SU-DHL-6 (cell line): ENCODE measurements around the gene SLCO3A1.

ENCODE experiments used
- H2AFZ ChIP-seq: fragments of 200-600 bp; sonication (generic); 2 replicates; pipeline ENCODE4 v1.6.1; 2014; ENCODE audit warnings: low read depth, mild to moderate bottlenecking, moderate library complexity, mixed read lengths, antibody characterized with exemption, low read length; ENCODE audit not compliant: severe bottlenecking
- H3F3A ChIP-seq: fragments of 200-600 bp; shearing (Covaris generic); 2 replicates; pipeline ENCODE4 v1.6.0; 2016; ENCODE audit warnings: antibody characterized with exemption, mild to moderate bottlenecking; ENCODE audit not compliant: insufficient read depth
- H3K27ac ChIP-seq: fragments of 200-600 bp; sonication (generic); 2 replicates; pipeline ENCODE4 v1.5.1; 2016; ENCODE audit warnings: low read depth, mild to moderate bottlenecking, low read length, moderate library complexity, mixed read lengths
- H3K27me3 ChIP-seq: fragments of 200-600 bp; sonication (generic), shearing (Covaris generic); 2 replicates; pipeline ENCODE4 v1.6.0; 2014; ENCODE audit warnings: mild to moderate bottlenecking, low read length
- H3K36me3 ChIP-seq: fragments of 200-600 bp; sonication (generic); 2 replicates; pipeline ENCODE4 v1.6.1; 2014; ENCODE audit warnings: mild to moderate bottlenecking, low read length, mixed read lengths
- H3K4me2 ChIP-seq: fragments of 300-600, 200-600 bp; shearing (Covaris generic), sonication (generic); 2 replicates; pipeline ENCODE4 v1.6.0; 2014; ENCODE audit warnings: low read length, low read depth, mild to moderate bottlenecking; ENCODE audit not compliant: poor library complexity, severe bottlenecking
- H3K4me3 ChIP-seq: fragments of 200-600 bp; sonication (generic); 2 replicates; pipeline ENCODE4 v1.5.1; 2014; ENCODE audit warnings: antibody characterized with exemption, low read length, mild to moderate bottlenecking, mixed read lengths; ENCODE audit not compliant: insufficient read depth, poor library complexity, severe bottlenecking
- H3K79me2 ChIP-seq: fragments of 200-600 bp; sonication (generic); 2 replicates; pipeline ENCODE4 v1.6.1; 2014; ENCODE audit warnings: mild to moderate bottlenecking, low read length, moderate library complexity; ENCODE audit not compliant: insufficient read depth
- H3K9ac ChIP-seq: fragments of 200-600 bp; sonication (generic); 2 replicates; pipeline ENCODE4 v1.7.0; 2014; ENCODE audit warnings: mild to moderate bottlenecking, low read length
- H3K9me2 ChIP-seq: fragments of 200-600 bp; sonication (generic); replicated peaks from 2 replicates; pipeline ENCODE4 v1.6.1; 2014; ENCODE audit warnings: low read length; ENCODE audit not compliant: insufficient read depth
- H3K9me3 ChIP-seq: fragments of 200-600 bp; sonication (generic); 2 replicates; pipeline ENCODE4 v1.6.1; 2014; ENCODE audit warnings: low read length, mixed read lengths; ENCODE audit not compliant: insufficient read depth
- H4K20me1 ChIP-seq: fragments of 200-600 bp; sonication (generic); 2 replicates; pipeline ENCODE4 v1.6.1; 2014; ENCODE audit warnings: low read depth, mild to moderate bottlenecking, antibody characterized with exemption, low read length, moderate library complexity, mixed read lengths
- CTCF ChIP-seq: fragments of 200-600 bp; sonication (generic); IDR thresholded peaks from one replicate; pipeline ENCODE4 v1.5.1; 2017; ENCODE audit warnings: antibody characterized with exemption, mild to moderate bottlenecking, low read length, moderate library complexity; ENCODE audit not compliant: insufficient read depth, poor library complexity, severe bottlenecking
- EZH2phosphoT487 ChIP-seq: fragments of 200-600 bp; sonication (generic), shearing (Covaris generic); conservative IDR thresholded peaks from 2 replicates; pipeline ENCODE4 v1.6.1; 2018; ENCODE audit warnings: mild to moderate bottlenecking, antibody characterized with exemption, low read length, moderate library complexity, mixed read lengths

Gene SLCO3A1

GRCh38 chr15:92061511-92062195 lies 208.1 kb downstream of the SLCO3A1 start:
- H3K27ac ChIP-seq: no peak overlapping the region
- no peak overlapping the region for H3K4me2 ChIP-seq
- no peaks in the 10 kb centered on the region for H3K9me3 ChIP-seq
- H3K79me2 ChIP-seq: no peaks in the 10 kb centered on the region
- no peak overlapping the region for H2AFZ ChIP-seq
- no peak overlapping the region for H3K4me3 ChIP-seq
- H3F3A ChIP-seq: no peaks in the 10 kb centered on the region
- H3K9ac ChIP-seq: no peak overlapping the region
- no peaks in the 10 kb centered on the region for H3K36me3 ChIP-seq
- H3K9me2 ChIP-seq: no peaks in the 10 kb centered on the region
- H4K20me1 ChIP-seq: peaks cover under 1% of the 10 kb centered on the region; the same call in 1 of the 2 replicates
- no peaks in the 10 kb centered on the region for H3K27me3 ChIP-seq
- no peak for TF ChIP-seq EZH2phosphoT487
- TF ChIP-seq CTCF: no peak

- Histone ChIP-seq H3F3A (no peaks in the 10 kb centered on the region), H3K79me2 (no peaks in the 10 kb centered on the region), H3K4me3 (no peak overlapping the region), H3K9me2 (no peaks in the 10 kb centered on the region), H3K36me3 (no peaks in the 10 kb centered on the region), H3K9me3 (no peaks in the 10 kb centered on the region), H3K4me2 (no peak overlapping the region), H3K9ac (no peak overlapping the region), H3K27ac (no peak overlapping the region), H2AFZ (no peak overlapping the region), H3K27me3 (no peaks in the 10 kb centered on the region), H4K20me1 (no peaks in the 10 kb centered on the region; the same call in 1 of the 2 replicates)
- no peak for TF ChIP-seq CTCF
- TF ChIP-seq EZH2phosphoT487: no peak
Observed at GRCh38 chr15:92062505-92062904, 209.0 kb downstream of the SLCO3A1 start.

- no peak for TF ChIP-seq CTCF
- TF ChIP-seq EZH2phosphoT487: no peak
- H3K4me2 ChIP-seq: no peak overlapping the region
- no peak overlapping the region for H3K27ac ChIP-seq
- no peaks in the 10 kb centered on the region for H3K79me2 ChIP-seq
- H3K36me3 ChIP-seq: no peaks in the 10 kb centered on the region
- no peak overlapping the region for H3K9ac ChIP-seq
- H3K27me3 ChIP-seq: no peaks in the 10 kb centered on the region
- no peaks in the 10 kb centered on the region for H3K9me2 ChIP-seq
- H3F3A ChIP-seq: no peaks in the 10 kb centered on the region
- peaks cover 4% of the 10 kb centered on the region; the same call in 1 of the 2 replicates for H4K20me1 ChIP-seq
- H3K9me3 ChIP-seq: no peaks in the 10 kb centered on the region
- no peak overlapping the region for H3K4me3 ChIP-seq
- no peak overlapping the region for H2AFZ ChIP-seq
Observed at GRCh38 chr15:92068121-92068520, 214.6 kb downstream of the SLCO3A1 start.
